HG03039 (cell line): ENCODE measurements around the gene CD34.

Source experiments
- ATAC-seq: cut with Tn5 transposase; IDR thresholded peaks from one replicate; pipeline ENCODE4 v1.9.1; 2021; ENCODE audit warnings: mild to moderate bottlenecking, moderate library complexity; ENCODE audit not compliant: unreplicated experiment

The CD34 gene

GRCh38 chr1:207901041-207901653 lies 9.8 kb downstream of the CD34 start:
- ATAC-seq: no peak

GRCh38 chr1:207898836-207899235 lies 12.1 kb downstream of the CD34 start:
- no peak for ATAC-seq

GRCh38 chr1:207898260-207898659 lies 12.7 kb downstream of the CD34 start:
- ATAC-seq: no peak

- no peak for ATAC-seq
Observed at GRCh38 chr1:207897188-207897587, 13.7 kb downstream of the CD34 start.

- no peak for ATAC-seq
Observed at GRCh38 chr1:207896547-207896946, 14.4 kb downstream of the CD34 start.

- ATAC-seq: no peak
Observed at GRCh38 chr1:207894704-207895103, 16.2 kb downstream of the CD34 start.

- no peak for ATAC-seq
Observed at GRCh38 chr1:207893737-207894582, 17.0 kb downstream of the CD34 start.

- no peak for ATAC-seq
Observed at GRCh38 chr1:207892764-207893163, 18.2 kb downstream of the CD34 start.

- ATAC-seq: no peak
Observed at GRCh38 chr1:207891148-207891547, 19.8 kb downstream of the CD34 start.

- no peak for ATAC-seq
Observed at GRCh38 chr1:207890136-207890738, 20.7 kb downstream of the CD34 start.

GRCh38 chr1:207888652-207889051 lies 22.3 kb downstream of the CD34 start:
- ATAC-seq: no peak

GRCh38 chr1:207887542-207888201 lies 23.3 kb downstream of the CD34 start:
- no peak for ATAC-seq

GRCh38 chr1:207886227-207886626 lies 24.7 kb downstream of the CD34 start:
- ATAC-seq: no peak

GRCh38 chr1:207885129-207886032 lies 25.5 kb downstream of the CD34 start:
- ATAC-seq: peak; percentile 58

- no peak for ATAC-seq
Observed at GRCh38 chr1:207884266-207885029, 26.5 kb downstream of the CD34 start.

GRCh38 chr1:207883660-207884250 lies 27.2 kb downstream of the CD34 start:
- no peak for ATAC-seq

GRCh38 chr1:207883104-207883651 lies 27.7 kb downstream of the CD34 start:
- ATAC-seq: no peak

- no peak for ATAC-seq
Observed at GRCh38 chr1:207882692-207883091, 28.2 kb downstream of the CD34 start.

GRCh38 chr1:207878939-207879338 lies 32.0 kb downstream of the CD34 start:
- ATAC-seq: no peak
